GM12878 (cell line): Measurements from ENCODE around the gene ELP1. TPM values are rescaled to one million over a fixed set of nuclear protein-coding genes. Genes with fewer than 3 reads are reported as not detected.

Experiments used
- ATAC-seq: fragments of 200-7000 bp; cut with Tn5 transposase; 3 replicates; pipeline ENCODE4 v1.9.1; 2020; ENCODE audit warnings: mild to moderate bottlenecking, moderate library complexity
- Bru-seq: library from RNA; stranded (reverse); fragments of 400-500 nt; gene quantifications from one replicate; lab custom pipeline; 2021; lab: Mats Ljungman, UMichigan
- BruChase-seq, 2 experiments: library from RNA; stranded (reverse); fragments of 400-500 nt; gene quantifications; one replicate each; lab custom pipeline; 2021; lab: Mats Ljungman, UMichigan
- BruUV-seq: library from RNA; stranded (reverse); fragments of 400-500 nt; replicated peaks from 2 replicates; lab custom pipeline; 2021; lab: Mats Ljungman, UMichigan
- CTCF ChIA-PET: fragments of 300-600 bp; sonication (Branson Sonifier 250); formaldehyde crosslinking; extraction: SDS; loops from one replicate; lab custom pipeline; 2021; ENCODE audit warnings: inconsistent platforms; lab: Yijun Ruan, JAX
- POLR2A ChIA-PET: fragments of 350-600 bp; formaldehyde crosslinking; extraction: SDS; loops from one replicate; lab custom pipeline; 2021; ENCODE audit warnings: inconsistent platforms; lab: Charles Lee
- RAD21 ChIA-PET: fragments of 300-600 bp; sonication (Branson Sonifier 250); formaldehyde crosslinking; loops from one replicate; lab custom pipeline; 2023; ENCODE audit warnings: antibody characterized with exemption; ENCODE audit not compliant: unreplicated experiment; lab: Charles Lee
- SMC1A ChIA-PET: fragments of 300-600 bp; sonication (Branson Sonifier 250); formaldehyde crosslinking; loops from one replicate; lab custom pipeline; 2023; ENCODE audit not compliant: unreplicated experiment, uncharacterized antibody; lab: Charles Lee
- DNase-seq: peaks from one replicate; pipeline ENCODE4 v3.0.0-alpha.2; 2011; ENCODE audit warnings: low read depth, low spot score
- FAIRE-seq: peaks from 3 replicates; lab custom pipeline; 2011; peaks lifted over from hg19 to GRCh38; lab: Jason Lieb, UNC
- H2AFZ ChIP-seq: 2 replicates; pipeline ENCODE4 v1.6.0; 2011; ENCODE audit warnings: low read depth, low read length, control low read depth; ENCODE audit not compliant: control insufficient read depth
- H3K27ac ChIP-seq: 2 replicates; pipeline ENCODE4 v1.5.1; 2011; ENCODE audit warnings: control low read depth; ENCODE audit not compliant: control insufficient read depth, insufficient read depth
- H3K27me3 ChIP-seq, 2 experiments: replicated peaks in 1 of 2; 2 replicates each; pipeline versions ENCODE4 v1.6.0 to v1.6.1; 2011; ENCODE audit warnings: low read length in 1 of 2; ENCODE audit not compliant: control insufficient read depth in 2 of 2, insufficient read depth in 2 of 2
- H3K36me3 ChIP-seq, 2 experiments: 2 replicates each; pipeline ENCODE4 v1.5.1; 2011; ENCODE audit warnings: low read length in 1 of 2; ENCODE audit not compliant: control insufficient read depth in 2 of 2, insufficient read depth in 2 of 2
- H3K4me1 ChIP-seq: 2 replicates; pipeline ENCODE4 v1.6.1; 2011; ENCODE audit warnings: mild to moderate bottlenecking, low read length, moderate library complexity, mixed read lengths; ENCODE audit not compliant: control insufficient read depth, insufficient read depth
- H3K4me2 ChIP-seq: 2 replicates; pipeline ENCODE4 v1.6.0; 2011; ENCODE audit warnings: control low read depth; ENCODE audit not compliant: control insufficient read depth, insufficient read depth
- H3K4me3 ChIP-seq: fragments of 200-600 bp; sonication (generic); 2 replicates; pipeline ENCODE4 v1.5.1; 2016
- H3K79me2 ChIP-seq: 2 replicates; pipeline ENCODE4 v1.6.0; 2011; ENCODE audit warnings: low read length; ENCODE audit not compliant: control insufficient read depth, insufficient read depth
- H3K9ac ChIP-seq: 2 replicates; pipeline ENCODE4 v1.8.0; 2011; ENCODE audit warnings: low read length, control low read depth, mixed read lengths; ENCODE audit not compliant: control insufficient read depth, insufficient read depth
- H3K9me3 ChIP-seq: replicated peaks from 3 replicates; pipeline ENCODE4 v1.5.1; 2011; ENCODE audit warnings: mild to moderate bottlenecking, low read length; ENCODE audit not compliant: control insufficient read depth, insufficient read depth
- H4K20me1 ChIP-seq: 2 replicates; pipeline ENCODE4 v1.6.0; 2011; ENCODE audit not compliant: control insufficient read depth, insufficient read depth
- ATF7 ChIP-seq: fragments of 450-650 bp; IDR thresholded peaks from 2 replicates; pipeline ENCODE4 v1.6.1; 2016; ENCODE audit warnings: low read depth, mild to moderate bottlenecking
- CREB1 ChIP-seq: IDR thresholded peaks from 2 replicates; pipeline ENCODE4 v1.6.1; 2012; ENCODE audit warnings: low read depth, mild to moderate bottlenecking, inconsistent platforms
- HDGF ChIP-seq: fragments of 450-650 bp; IDR thresholded peaks from 2 replicates; pipeline ENCODE4 v1.6.1; 2016; ENCODE audit warnings: antibody characterized with exemption
- NBN ChIP-seq: fragments of 450-650 bp; IDR thresholded peaks from 2 replicates; pipeline ENCODE4 v1.6.1; 2016
- NR2F1 ChIP-seq: fragments of 450-650 bp; conservative IDR thresholded peaks from 2 replicates; pipeline ENCODE4 v1.6.1; 2017; ENCODE audit warnings: mild to moderate bottlenecking
- NRF1 ChIP-seq: conservative IDR thresholded peaks from 2 replicates; pipeline ENCODE4 v1.6.1; 2011; ENCODE audit warnings: mild to moderate bottlenecking, low read depth, low read length, improper control_type of control experiment
- POU2F2 ChIP-seq: IDR thresholded peaks from 3 replicates; pipeline ENCODE4 v1.6.1; 2011; ENCODE audit warnings: low read depth, mild to moderate bottlenecking, low read length, borderline replicate concordance
- RB1 ChIP-seq: fragments of 450-650 bp; formaldehyde crosslinking; IDR thresholded peaks from 2 replicates; pipeline ENCODE4 v1.6.1; 2017; ENCODE audit warnings: mild to moderate bottlenecking, borderline replicate concordance
- YY1 ChIP-seq: IDR thresholded peaks from 2 replicates; pipeline ENCODE4 v1.6.1; 2011; ENCODE audit warnings: low read depth, mild to moderate bottlenecking, low read length
- ZZZ3 ChIP-seq: IDR thresholded peaks from 2 replicates; pipeline ENCODE4 v1.6.1; 2011; ENCODE audit warnings: low read depth; ENCODE audit not compliant: control insufficient read depth, insufficient read length
- WGBS: methylation state at CpG from one replicate; pipeline ENCODE4 v1.1.6; 2016; ENCODE audit warnings: low lambda C conversion rate; ENCODE audit not compliant: insufficient replicate concordance, insufficient coverage; ENCODE audit errors: missing lambda C conversion rate; 5-methylcytosine and 5-hydroxymethylcytosine counted together
- in situ Hi-C: fragments of 300-500 bp; cut with MboI; formaldehyde crosslinking; loops from 9 replicates; pipeline ENCODE4 v1.14.3; 2018; ENCODE audit warnings: mixed read lengths
- intact Hi-C: fragments of 100-400 bp; cut with micrococcal nuclease; formaldehyde crosslinking; loops from one replicate; pipeline ENCODE4 v1.14.2; 2022; ENCODE audit not compliant: unreplicated experiment
- long read RNA-seq, 2 experiments: library from polyadenylated mRNA; unstranded; transcript quantifications; one replicate each; pipeline ENCODE4 v2.0.0, GENCODE V29; 2019 to 2020
- polyA minus RNA-seq, 3 experiments: library from RNA; depleted of rRNA, polyadenylated mRNA; stranded (reverse); fragments of >200 nt; gene quantifications; 2 replicates each; pipeline ENCODE4 v1.2.3, GENCODE V29; 2011
- polyA plus RNA-seq, 11 experiments: library from polyadenylated mRNA; depleted of rRNA in 4 of 11; unstranded in 6 of 11; stranded (reverse) in 5 of 11; fragments of >200 nt; fragmentation: Nextera tagmentation in 4 of 11; fragmentation: Illumina TruSeq in 1 of 11; extraction: Ambion mirVana in 4 of 11; extraction: Trizol in 1 of 11; gene quantifications; 1 replicate in 1 of 11; 2 replicates in 10 of 11; pipeline versions ENCODE4 v1.2.1 to v1.2.3, GENCODE V29; 2011 to 2016; ENCODE audit warnings: inconsistent platforms in 2 of 11, missing spikeins in 2 of 11, low read depth in 1 of 11
- total RNA-seq, 4 experiments: library from RNA; depleted of rRNA in 3 of 4; stranded (reverse); fragments of >200 nt in 3 of 4; fragmentation: Illumina TruSeq in 1 of 4; extraction: Trizol in 1 of 4; gene quantifications; 2 replicates each; pipeline versions ENCODE4 v1.2.1 to v1.2.3, GENCODE V29; 2013 to 2021
- TF ChIP-seq, protein P1 (sequence below): fragments of 450-650 bp; IDR thresholded peaks from 2 replicates; pipeline ENCODE4 v1.6.1; 2017; ENCODE audit warnings: mild to moderate bottlenecking
- TF ChIP-seq, protein P2 (sequence below): fragments of 450-650 bp; IDR thresholded peaks from 2 replicates; pipeline ENCODE4 v1.6.1; 2016; ENCODE audit warnings: mild to moderate bottlenecking

The ELP1 gene, protein sequence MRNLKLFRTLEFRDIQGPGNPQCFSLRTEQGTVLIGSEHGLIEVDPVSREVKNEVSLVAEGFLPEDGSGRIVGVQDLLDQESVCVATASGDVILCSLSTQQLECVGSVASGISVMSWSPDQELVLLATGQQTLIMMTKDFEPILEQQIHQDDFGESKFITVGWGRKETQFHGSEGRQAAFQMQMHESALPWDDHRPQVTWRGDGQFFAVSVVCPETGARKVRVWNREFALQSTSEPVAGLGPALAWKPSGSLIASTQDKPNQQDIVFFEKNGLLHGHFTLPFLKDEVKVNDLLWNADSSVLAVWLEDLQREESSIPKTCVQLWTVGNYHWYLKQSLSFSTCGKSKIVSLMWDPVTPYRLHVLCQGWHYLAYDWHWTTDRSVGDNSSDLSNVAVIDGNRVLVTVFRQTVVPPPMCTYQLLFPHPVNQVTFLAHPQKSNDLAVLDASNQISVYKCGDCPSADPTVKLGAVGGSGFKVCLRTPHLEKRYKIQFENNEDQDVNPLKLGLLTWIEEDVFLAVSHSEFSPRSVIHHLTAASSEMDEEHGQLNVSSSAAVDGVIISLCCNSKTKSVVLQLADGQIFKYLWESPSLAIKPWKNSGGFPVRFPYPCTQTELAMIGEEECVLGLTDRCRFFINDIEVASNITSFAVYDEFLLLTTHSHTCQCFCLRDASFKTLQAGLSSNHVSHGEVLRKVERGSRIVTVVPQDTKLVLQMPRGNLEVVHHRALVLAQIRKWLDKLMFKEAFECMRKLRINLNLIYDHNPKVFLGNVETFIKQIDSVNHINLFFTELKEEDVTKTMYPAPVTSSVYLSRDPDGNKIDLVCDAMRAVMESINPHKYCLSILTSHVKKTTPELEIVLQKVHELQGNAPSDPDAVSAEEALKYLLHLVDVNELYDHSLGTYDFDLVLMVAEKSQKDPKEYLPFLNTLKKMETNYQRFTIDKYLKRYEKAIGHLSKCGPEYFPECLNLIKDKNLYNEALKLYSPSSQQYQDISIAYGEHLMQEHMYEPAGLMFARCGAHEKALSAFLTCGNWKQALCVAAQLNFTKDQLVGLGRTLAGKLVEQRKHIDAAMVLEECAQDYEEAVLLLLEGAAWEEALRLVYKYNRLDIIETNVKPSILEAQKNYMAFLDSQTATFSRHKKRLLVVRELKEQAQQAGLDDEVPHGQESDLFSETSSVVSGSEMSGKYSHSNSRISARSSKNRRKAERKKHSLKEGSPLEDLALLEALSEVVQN (N-terminal part only)
- 39.1 and 43.6 TPM in 2 replicates for total RNA-seq (2013; cell fraction: nucleolus; rRNA removed)
- total RNA-seq (2014; rRNA removed) = 24.7 and 34.1 TPM in 2 replicates
- 27.6 and 28.2 TPM in 2 replicates for total RNA-seq (2014; rRNA removed; fragmentation: Illumina TruSeq; extraction: Trizol)
- total RNA-seq (2021) = 20.1 and 20.7 TPM in 2 replicates
- polyA plus RNA-seq (2011; ENCODE audit: low read depth) = 11.3 TPM
- polyA plus RNA-seq (2011; rRNA removed) = 29.9 and 36.6 TPM in 2 replicates
- 18.3 and 19.4 TPM in 2 replicates for polyA plus RNA-seq (2011; cell fraction: cytosol; rRNA removed)
- polyA plus RNA-seq (2011; cell fraction: nucleus; rRNA removed) = 72.8 and 84.9 TPM in 2 replicates
- 18.2 and 18.8 TPM in 2 replicates for polyA plus RNA-seq (2012)
- 29.6 and 30.7 TPM in 2 replicates for polyA plus RNA-seq (2014; fragmentation: Illumina TruSeq; extraction: Trizol)
- 10 to 100 TPM in 1 of 2 experiments, 1 to 10 TPM in 1; 9.7 to 14.4 TPM for polyA plus RNA-seq (2014; fragmentation: Nextera tagmentation; extraction: Ambion mirVana)
- 21.0 and 26.9 TPM in 2 replicates for polyA plus RNA-seq (2014; rRNA removed)
- 10 to 100 TPM; 25.1 to 28.0 TPM for polyA plus RNA-seq (2016; fragmentation: Nextera tagmentation; extraction: Ambion mirVana)
- polyA minus RNA-seq (2011; rRNA and poly(A)+ RNA removed) = 33.2 and 33.6 TPM in 2 replicates
- 10.7 and 11.8 TPM in 2 replicates for polyA minus RNA-seq (2011; cell fraction: cytosol; rRNA and poly(A)+ RNA removed)
- 15.1 and 19.7 TPM in 2 replicates for polyA minus RNA-seq (2011; cell fraction: nucleus; rRNA and poly(A)+ RNA removed)
- Bru-seq, nascent RNA = percentile 78 among the genes with signal in this experiment
- BruChase-seq, experiment 1, labeled RNA remaining after a 6-hour chase = percentile 88 among the genes with signal in this experiment
- percentile 87 among the genes with signal in this experiment for BruChase-seq, experiment 2, labeled RNA remaining after a 2-hour chase
- long read RNA-seq, experiment 1, full-length matches to known transcripts = 3 of 5 reads
- long read RNA-seq, experiment 1, partial matches to known transcripts = 2 of 5 reads
- long read RNA-seq, experiment 1, other reads (novel, unspliced or antisense) = 0 of 5 reads
- long read RNA-seq, experiment 2, partial matches to known transcripts = 17 of 25 reads
- long read RNA-seq, experiment 2, other reads (novel, unspliced or antisense) = 8 of 25 reads

DNA sequence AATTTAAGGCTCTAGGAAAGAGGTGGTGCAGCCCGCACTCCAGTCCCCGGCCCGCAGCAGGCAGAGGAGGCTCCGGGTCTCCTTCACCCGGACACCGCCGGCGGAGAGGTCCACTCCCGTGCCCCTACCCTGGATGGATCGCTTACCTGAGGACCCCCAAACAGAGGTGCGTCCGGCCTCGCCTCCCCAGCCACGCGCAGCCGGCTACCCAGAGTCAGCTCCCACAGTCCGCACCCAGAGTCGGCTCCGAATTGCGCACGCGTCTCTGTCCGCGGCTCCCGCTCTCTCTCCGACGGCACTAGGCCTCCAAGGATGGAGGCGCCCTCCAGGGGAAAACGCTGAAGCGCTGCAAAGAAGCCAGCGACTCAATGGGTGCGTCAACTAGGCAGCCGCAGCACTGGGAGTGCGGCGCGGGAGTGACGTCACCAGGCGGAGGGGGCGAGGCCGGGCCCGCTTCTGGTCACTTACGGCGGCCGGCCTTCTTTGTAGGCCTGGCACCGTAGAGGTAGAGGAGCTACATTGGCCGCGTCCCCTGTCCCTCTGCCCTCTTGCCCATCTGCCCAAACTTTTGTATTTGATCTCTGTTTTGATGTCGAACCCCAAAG is at the start of gene ELP1:
Gene ELP1 (minus strand): TSS at position 407 of the 605 bp plus-strand sequence. CDS start 2,978 bp downstream, outside the sequence.
- intact Hi-C loops = loop anchor here (5.0 to 10.0 kb wide), 2 partner anchors 181 to 478 kb away; partner anchors contain the start of gene TMEM245
- Histone ChIP-seq H3K4me3 (peak within 1 kb of the TSS; percentile 100), H3K27me3 (no peaks in the 10 kb centered on the region), H3K79me2 (peaks cover 22% of the 10 kb centered on the region), H3K4me2 (peak within 1 kb of the TSS; percentile 89), H3K27ac (peak within 1 kb of the TSS; percentile 84), H2AFZ (peak within 1 kb of the TSS; percentile 99), H3K9ac (peak within 1 kb of the TSS; percentile 80), H3K9me3 (no peaks in the 10 kb centered on the region), H3K36me3 (no peaks in the 10 kb centered on the region; a peak in 1 of 4 replicates), H4K20me1 (no peaks in the 10 kb centered on the region), H3K4me1 (no peaks in the 10 kb centered on the region)
- in situ Hi-C loops = no loop called here
- DNase-seq (peak; percentile 45), ATAC-seq (peak; percentile 90), FAIRE-seq (peak; percentile 73)
- no TSS peak for BruUV-seq
- CTCF ChIA-PET = interaction anchor here (0.8 to 1.1 kb wide), 2 partner anchors 20 to 45 kb away, joined by 3 to 4 read pairs; no protein-coding TSS in a partner anchor
- SMC1A ChIA-PET = no interaction called here
- RAD21 ChIA-PET = no interaction called here
- POLR2A ChIA-PET = no interaction called here
- under 1% methylated on average over 48 of the region's 48 CpGs for WGBS
- TF ChIP-seq YY1 = peak; percentile 58; the same call in 1 of the 2 replicates
- peak; percentile 98 for TF ChIP-seq CREB1
- peak; percentile 50; the same call in 1 of the 2 replicates for TF ChIP-seq HDGF
- peak; percentile 21; the same call in 1 of the 3 replicates for TF ChIP-seq POU2F2
- no peak for TF ChIP-seq ZZZ3
- 0 out of 2 replicates have a peak, but pooled peaks have one; percentile 18 for TF ChIP-seq NRF1
- TF ChIP-seq, protein P1, sequence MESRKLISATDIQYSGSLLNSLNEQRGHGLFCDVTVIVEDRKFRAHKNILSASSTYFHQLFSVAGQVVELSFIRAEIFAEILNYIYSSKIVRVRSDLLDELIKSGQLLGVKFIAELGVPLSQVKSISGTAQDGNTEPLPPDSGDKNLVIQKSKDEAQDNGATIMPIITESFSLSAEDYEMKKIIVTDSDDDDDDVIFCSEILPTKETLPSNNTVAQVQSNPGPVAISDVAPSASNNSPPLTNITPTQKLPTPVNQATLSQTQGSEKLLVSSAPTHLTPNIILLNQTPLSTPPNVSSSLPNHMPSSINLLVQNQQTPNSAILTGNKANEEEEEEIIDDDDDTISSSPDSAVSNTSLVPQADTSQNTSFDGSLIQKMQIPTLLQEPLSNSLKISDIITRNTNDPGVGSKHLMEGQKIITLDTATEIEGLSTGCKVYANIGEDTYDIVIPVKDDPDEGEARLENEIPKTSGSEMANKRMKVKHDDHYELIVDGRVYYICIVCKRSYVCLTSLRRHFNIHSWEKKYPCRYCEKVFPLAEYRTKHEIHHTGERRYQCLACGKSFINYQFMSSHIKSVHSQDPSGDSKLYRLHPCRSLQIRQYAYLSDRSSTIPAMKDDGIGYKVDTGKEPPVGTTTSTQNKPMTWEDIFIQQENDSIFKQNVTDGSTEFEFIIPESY = no peak
- TF ChIP-seq RB1 = peak; percentile 71; the same call in 1 of the 2 replicates
- peak; percentile 98 for TF ChIP-seq ATF7
- TF ChIP-seq NBN = peak; percentile 99
- TF ChIP-seq, protein P2, sequence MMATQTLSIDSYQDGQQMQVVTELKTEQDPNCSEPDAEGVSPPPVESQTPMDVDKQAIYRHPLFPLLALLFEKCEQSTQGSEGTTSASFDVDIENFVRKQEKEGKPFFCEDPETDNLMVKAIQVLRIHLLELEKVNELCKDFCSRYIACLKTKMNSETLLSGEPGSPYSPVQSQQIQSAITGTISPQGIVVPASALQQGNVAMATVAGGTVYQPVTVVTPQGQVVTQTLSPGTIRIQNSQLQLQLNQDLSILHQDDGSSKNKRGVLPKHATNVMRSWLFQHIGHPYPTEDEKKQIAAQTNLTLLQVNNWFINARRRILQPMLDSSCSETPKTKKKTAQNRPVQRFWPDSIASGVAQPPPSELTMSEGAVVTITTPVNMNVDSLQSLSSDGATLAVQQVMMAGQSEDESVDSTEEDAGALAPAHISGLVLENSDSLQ = peak; percentile 49; the same call in 1 of the 2 replicates
- 0 out of 2 replicates have a peak, but pooled peaks have one; percentile 10 for TF ChIP-seq NR2F1
